Non-pigmented ciliary epithelial cell (primary cell): ENCODE results near the gene ZNF598.
"Not testable (repeated sequence)": the region's sequence is repeated elsewhere in the genome, so short reads cannot be mapped to it uniquely, and the experiment has no call there.

Experiments used
- DNase-seq: peaks from one replicate; pipeline ENCODE4 v3.0.0-alpha.2; 2010; ENCODE audit warnings: low read depth

ZNF598 gene

DNA sequence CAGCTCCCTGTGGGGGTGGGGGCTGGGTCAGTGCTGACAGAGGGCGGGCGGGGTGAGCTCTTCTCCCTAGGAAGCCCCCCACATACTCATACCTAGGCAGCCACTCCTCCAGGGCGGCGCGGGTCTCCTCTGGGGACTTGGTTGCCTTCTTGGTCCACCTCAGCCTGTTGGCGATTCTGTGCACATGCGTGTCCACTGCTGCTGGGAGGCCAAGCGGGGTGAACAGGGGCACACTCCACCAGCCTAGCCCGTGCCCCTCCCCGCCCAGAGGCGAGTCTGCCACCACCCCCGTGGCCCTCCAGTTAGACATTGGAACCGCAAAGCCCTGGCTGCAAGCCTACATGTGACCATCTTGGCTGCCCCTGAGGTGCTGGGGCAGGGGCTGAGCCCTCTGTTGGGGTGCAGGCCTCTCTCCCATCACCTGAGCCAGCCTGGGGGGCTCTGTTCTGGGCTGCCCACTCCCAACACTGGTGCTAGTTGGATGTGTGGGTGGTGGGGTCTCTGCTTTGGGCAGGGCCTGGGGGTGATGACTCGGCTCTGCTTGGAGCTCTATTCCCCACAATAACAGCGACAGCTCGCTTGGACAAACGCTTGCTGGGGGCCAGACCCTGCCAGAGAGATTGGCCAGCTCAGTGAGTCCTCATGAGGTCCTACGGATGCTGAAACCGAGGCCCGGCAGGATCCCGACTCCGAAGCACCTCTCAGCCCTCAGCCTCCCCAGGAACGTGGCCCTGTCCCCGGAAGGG, 30.6 kb upstream of the ZNF598 start:
- no peak for DNase-seq

DNA sequence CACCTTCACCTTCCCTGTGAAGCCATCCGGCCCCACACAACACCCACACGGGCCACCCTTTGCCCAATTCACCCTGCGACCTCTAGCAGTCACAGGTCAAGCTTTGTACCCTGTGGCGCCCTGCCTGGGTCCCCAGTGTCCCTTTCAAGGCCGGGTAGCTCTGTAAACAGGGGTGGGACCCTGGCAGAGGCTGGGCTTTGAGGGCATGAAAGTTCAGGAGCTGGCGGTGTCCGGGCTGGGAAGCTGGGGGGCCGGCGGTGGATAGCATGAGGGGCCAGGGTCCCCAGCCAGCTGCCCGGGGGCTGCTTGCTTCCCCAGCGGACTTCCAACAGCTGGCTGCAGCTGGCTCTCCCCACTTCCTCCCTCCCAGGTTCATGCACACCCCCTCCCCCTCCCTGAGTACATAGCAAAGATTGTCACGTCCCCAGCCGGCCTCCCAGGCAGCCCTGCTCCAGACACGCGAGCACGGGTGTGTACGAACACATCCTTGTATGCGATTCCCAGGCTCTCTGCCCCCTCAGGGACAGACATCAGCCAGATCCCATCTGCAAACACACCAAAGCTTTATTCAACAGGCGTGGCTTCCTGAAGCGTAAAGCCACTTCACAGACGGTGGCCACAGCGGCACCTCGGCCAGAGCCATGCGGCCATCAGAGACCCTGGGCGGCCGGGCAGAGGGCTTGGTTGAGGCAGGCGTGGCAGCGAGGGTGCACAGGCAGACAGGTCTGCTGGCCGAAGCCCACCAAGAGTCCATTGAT, 29.8 kb upstream of the ZNF598 start:
- no peak for DNase-seq

DNA sequence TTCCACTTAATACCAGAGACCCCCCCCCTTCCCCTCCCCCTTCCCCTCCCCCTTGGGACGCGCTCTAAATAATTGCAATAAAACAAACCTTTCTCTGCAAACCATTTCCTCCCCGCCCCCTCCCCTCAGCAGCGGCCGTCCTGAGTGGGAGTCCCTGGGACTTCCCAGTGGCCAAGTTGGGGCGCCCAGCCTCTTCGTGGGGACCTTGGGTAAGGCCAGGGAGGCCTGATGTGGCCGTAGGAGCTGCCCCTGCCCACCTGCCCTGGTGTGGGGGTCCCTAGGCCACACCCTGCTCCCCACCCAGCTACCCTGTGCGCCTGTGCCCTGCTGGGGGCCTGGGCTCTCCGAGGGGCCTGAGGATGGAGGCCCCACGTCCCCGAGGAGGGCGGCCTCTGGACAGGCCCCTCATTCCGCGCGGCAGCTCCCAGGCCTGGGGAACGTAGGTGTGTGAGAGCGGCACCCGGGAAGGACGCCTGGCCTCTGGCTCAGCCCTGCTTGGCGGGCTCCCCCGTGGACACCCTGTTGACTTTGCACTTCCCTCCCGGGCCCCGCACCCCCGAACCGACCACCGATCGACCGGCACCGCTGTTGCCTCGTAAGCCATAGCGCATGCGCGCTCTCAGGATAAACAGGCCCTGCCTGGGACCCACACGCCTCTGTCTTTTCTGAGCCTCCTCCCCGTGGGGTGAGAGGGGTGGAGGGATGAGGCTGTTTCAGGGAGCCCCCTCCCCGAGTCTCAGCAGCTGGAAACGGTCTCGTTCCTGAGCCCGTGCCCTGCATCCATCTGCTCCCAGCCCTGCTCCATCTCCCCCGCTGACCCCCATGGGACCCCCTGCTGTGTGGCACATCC, 29.0 kb upstream of the ZNF598 start:
- no peak for DNase-seq

DNA sequence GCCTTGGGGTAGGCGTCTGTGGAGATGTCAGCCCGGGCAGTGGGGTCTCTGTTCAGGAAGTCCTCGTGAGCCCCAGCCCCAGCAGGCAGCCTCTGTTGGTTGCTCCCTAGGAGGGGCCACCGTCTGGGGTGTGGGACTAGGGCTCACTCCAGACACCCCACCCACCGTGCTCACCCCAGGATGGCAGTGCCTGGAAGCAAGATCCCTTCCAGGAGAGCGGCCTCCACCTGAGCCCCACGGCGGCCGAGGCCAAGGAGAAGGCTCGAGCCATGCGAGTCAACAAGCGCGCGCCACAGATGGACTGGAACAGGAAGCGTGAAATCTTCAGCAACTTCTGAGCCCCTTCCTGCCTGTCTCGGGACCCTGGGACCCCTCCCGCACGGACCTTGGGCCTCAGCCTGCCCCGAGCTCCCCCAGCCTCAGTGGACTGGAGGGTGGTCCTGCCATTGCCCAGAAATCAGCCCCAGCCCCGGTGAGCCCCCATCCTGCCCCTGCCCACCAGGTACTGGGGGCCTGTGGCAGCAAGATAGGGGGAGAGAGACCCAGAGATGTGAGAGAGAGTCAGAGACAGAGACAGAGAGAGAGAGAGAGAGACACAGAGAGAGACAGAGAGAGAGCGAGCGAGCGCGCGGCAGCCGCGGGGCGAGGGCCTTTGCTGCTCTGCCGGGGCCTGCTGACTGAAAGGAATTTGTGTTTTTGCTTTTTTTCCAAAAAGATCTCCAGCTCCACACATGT, 28.2 kb upstream of the ZNF598 start:
- DNase-seq, result no peak

DNA sequence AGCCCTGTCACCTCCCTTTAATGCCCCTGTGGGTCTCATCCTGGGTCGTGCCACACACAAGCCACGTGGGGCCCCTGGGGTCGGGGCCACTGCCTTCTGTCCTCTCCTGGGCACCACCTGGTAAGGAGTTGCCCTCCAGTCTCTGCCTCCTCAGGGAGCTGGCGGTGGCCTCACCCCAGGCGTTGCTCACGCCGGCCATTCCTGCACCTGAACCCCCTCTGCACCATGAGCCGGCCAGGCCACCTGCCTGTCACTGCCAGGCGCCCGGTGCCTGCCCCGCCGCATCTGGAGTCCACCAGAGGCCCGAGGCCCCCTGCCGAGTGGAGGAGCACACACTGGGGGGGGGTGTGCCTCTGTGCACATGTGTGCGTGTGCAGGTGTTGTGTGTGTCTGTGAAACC, 27.5 kb upstream of the ZNF598 start:
- no peak for DNase-seq

DNA sequence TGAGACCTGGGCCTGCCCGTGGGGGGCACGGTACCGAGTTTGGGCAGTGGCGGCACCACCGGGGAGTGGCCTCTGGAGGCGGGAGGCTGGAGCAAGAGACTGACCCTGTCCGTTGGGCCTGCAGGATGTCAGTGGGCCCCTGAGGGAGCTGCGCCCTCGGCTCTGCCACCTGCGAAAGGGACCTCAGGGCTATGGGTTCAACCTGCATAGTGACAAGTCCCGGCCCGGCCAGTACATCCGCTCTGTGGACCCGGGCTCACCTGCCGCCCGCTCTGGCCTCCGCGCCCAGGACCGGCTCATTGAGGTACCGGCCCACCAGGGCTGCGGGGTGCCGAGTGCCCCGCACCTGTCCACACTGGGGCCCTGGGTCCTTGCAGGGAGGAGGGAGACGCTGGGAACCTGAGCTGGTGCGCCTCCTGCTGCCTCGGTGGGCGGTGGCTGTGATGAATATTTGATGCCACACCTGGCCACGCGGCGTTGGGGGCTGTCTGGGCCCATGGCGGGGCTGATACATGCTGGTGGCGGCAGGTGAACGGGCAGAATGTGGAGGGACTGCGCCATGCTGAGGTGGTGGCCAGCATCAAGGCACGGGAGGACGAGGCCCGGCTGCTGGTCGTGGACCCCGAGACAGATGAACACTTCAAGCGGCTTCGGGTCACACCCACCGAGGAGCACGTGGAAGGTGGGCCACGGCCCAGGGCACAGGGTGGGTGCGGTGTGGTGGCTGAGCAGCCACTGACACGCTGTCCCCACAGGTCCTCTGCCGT, 26.8 kb upstream of the ZNF598 start:
- no peak for DNase-seq

DNA sequence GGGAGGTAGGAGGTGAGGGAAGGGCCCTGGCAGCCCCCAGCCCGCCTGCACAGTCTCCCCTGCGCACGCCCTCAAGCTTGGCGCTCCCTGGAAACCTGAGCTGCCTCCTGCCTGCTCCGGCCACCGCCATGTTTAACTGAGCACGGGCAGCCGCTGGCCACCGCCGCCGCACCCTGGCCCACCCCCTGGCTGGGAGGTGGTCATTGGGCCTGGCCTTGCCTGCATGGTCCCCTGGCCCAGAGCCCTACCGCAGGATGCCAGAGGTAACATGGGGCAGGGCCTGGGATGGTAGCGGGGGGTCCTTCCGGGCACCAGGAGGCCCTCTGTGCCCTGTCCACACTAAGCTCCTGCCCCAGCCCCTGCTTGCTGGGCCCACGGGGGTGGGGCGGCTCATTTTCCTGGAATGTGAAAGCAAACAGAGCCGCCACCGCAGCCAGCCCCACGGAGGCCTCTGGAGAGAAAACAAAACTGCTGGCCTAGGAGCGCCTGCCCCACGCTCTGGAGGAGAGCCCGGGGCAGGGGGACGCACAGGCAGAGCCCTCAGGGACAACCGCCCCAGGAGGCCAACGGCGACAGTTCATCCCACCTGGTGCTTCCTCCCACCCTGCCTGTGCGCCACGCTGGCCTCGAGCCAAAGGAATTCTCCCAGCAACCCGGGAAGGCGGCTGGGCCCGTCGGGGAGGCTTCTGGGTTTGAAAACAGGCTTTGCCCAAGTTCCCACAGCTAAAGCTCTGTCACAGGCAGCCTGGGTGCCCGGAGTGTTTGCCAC, 26.0 kb upstream of the ZNF598 start:
- no peak for DNase-seq

DNA sequence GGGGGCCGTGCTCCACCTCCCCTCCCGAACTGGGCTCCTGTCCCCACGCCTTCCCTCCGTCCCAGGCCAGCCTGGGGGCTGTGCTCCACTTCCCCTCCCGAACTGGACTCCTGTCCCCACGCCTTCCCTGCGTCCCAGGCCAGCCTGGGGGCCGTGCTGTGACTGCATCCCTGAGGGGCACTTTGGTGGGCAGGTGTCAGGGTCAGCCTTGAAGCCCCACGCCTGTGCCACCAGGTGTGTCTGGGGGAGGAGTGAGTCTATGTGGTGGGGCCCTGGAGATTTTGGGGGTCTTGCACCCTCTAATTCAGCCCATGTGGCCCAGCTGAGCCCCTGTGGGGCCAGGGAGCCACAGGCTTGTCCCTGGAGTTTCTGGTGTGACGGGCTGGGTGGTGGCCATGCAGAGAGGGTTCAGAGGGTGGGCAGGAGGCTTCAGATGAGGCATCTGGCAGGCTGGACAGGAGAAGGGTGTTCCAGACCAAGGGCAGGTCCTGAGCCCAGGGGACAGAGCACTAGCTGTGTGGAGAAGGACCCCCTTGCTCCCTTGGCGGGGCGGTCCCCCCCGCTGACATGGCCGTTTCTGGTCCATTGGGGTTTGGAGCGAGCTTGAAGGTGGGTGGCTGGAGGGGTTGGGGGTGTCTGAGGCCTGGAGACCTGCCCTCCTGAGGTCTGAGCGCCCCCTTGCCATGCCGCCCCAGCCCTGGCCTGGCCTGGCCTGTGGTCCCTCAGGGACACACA, 25.2 kb upstream of the ZNF598 start:
- DNase-seq, result no peak

DNA sequence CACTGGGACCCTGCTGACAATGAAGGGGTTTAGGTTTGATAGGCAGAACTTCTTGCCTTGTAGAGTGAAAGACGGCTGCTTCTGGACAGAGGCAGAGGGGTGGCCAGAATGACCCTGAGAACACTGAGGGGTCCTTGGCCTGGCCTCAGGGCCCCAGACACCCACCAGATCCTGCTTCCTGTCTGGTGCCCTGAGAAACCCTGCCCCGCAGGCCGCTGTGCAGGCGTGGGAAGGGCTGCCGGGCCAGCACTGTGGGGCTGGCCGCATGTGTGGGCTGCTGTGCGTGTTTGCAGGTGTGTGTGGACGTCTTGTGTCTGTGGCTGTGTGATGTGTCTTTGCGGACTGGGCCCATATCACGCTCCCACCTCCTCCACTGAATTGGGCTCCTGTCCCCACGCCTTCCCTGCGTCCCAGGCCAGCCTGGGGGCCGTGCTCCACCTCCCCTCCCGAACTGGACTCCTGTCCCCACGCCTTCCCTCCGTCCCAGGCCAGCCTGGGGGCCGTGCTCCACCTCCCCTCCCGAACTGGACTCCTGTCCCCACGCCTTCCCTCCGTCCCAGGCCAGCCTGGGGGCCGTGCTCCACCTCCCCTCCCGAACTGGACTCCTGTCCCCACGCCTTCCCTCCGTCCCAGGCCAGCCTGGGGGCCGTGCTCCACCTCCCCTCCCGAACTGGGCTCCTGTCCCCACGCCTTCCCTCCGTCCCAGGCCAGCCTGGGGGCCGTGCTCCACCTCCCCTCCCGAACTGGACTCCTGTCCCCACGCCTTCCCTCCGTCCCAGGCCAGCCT, 24.5 kb upstream of the ZNF598 start:
- DNase-seq, result not testable (repeated sequence)

DNA sequence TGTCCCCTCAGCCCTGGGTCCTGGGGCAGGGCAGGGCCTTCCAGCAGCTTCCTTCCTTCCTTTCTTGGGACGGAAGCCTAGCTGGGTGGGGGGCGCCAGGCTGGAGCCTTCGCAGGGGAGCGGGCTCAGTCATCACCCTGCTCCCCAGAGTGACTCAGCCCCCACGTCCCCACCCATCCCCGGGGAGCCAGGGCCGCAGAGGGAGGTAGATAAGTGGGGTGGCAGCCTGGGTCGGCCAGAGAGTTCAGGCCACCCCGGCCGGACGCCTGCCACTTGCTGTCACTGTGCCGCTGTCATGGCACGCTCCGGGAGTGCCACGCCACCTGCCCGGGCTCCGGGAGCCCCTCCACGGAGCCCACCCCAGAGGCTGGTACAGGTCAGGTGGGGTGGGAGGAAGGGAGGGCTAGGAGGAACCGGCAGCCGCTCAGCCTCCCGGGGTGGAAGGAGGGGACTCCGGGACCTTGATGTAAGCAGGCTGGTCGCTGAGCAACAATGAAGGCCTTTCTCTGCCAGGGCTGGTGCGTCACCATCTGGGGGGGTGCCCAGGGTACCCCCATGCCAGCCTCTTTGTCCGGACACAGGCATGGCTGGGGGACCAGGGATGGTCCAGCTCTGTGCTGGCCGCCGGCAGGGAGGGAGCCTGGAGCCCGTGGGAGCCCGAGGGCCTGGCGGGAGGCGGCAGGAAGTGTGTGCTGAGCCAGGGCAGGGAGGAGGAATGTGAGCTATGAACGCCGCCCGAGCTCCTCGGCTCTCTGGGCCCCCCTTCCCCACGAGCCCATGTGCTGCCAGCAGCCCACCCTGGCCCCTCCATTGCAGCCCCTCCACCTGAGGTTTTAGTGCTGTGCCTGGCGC, 23.7 kb upstream of the ZNF598 start:
- no peak for DNase-seq

DNA sequence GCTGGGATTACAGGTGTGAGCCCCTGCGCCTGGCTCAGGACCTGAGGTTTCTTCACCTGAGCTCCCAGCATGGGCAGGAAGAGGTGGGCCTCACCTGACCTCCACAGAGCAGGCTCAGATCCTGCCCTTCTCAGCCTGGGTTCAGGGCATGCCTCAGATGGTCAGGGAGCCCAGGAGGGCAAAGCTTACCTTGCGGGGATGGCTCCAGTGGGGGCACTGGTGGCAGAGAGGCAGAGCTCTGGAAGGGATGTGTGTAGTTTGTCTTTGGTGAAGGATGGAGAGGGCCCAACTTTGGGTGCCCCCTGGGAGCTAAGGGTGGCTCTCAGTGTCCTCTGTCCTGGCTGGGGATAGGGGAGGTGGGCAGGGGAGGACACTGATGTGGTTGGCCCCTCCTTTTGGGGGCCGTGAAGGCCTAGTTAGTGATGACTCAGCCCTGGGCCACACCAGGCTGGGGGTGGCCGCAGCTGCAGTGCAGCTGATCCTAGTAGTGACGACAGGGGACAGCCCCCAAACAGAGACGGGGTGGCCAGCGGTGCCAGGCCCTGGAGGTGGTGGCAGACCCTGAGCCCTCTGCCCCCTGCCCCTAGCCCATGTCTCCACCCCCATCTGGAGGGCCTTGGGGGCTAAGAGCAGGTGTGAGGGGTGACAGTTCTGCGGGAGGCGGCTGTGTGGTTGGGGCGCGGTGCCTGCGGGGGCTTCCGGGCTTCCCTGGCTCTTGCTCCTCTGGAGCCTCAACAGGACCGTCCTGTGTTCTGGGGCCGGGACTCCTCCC, 22.9 kb upstream of the ZNF598 start:
- DNase-seq, result no peak

DNA sequence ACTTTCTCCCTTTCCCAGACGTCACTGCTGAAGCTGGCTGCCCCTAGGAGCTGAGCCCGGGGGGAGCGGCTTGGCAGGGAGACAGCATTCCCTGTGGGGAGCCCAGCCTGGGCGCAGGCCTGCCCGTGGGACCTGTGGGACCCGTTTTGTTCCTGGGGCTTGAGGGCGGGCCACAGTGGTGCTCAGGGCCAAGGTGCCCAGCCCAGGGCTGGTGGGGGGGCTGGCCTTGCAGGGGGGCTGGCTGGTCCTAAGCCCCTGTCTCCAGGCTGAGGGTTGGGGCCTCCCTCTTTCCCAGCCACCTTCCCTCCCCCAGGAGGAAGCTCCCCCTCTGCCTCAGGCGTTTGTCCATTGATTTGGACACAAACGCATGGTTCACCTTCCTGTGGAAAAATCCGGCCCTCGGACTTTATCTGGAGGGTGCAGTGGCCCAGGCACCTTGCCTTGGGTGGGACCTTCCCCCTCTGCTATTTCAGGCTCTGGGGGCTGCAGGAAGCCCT, 21.5 kb upstream of the ZNF598 start:
- DNase-seq, result no peak

DNA sequence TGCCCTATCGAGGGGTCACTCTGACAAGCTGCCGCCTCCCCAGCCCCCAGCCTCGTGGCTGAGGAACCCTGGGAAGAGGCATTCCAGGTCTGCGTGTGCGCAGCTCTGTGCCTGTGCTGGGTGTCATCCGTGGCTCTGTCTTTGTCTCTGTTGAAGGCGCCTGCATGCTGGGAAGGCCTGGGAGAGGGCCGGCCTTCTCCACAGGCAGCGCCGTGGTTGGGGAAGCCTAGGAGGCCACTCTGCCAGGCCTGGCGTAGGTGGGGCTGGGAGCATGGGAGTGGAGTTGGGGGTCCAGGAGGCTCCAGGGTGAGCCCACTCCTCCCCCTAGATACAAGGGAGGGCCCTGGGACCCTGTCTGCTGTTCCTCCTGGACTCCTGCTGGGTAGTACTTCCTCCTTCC, 20.4 kb upstream of the ZNF598 start:
- DNase-seq, result no peak

DNA sequence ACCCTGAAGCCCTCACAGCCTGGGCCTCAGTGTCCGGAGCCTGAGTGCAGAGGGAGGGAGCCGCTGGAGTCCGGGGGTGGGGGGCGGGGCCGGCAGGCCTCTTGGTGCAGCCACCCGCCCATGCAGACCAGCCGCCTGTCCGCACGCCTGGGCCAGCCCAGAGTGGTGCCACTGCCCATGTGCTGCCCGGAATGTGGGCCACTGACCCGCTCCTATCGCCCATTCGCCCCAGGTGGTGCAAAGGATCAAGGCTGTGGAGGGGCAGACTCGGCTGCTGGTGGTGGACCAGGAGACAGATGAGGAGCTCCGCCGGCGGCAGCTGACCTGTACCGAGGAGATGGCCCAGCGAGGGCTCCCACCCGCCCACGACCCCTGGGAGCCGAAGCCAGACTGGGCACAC, 19.7 kb upstream of the ZNF598 start:
- no peak for DNase-seq

DNA sequence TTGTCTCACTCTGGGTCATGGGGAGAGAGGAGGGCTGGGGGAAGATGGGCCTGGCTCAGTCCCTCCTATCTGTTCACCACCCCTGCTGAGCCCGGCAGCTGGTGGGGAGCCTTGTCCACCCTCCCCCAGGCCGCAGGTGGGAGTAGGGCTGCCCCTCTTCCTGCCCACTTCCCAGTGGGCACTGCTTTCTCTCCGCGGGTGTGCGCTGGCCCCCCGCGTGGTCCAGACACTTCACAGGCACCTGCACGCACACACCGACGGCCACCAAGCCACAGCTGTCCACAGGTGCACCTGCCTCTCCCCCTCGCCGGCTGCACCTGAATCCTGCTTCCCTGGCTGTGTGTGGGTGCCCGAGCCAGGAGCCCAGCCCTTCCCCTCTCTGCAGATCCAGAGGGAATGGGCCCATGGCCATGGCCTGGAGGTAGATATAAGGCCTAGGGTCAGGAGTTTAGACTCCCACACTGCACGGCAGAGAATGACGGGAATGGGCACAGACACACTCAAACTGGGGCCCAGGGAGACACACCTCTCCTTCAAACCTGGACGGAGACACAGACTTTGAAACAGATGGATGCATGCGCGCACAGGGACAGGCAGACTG, 19.1 kb upstream of the ZNF598 start:
- no peak for DNase-seq

DNA sequence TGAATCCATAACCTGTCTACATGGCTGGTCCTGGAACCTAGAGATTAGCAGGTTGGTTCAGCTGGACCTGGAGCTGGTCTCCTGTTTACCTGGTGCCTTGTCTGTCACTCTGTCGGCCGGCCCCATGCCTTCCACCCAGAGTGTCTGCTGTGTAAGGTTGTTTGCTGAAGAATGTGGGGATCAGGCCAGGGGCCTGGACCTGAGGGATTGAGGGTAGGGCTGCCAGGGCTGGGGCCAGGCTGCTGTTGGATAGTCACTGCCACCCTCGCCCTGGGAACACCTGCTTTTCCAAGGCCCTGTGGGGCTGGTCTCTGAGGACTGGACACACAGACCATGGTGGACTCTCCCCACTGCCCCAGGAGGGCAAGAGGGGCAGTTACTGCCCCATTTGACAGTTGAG, 18.5 kb upstream of the ZNF598 start:
- DNase-seq, result no peak
